CD4-positive, alpha-beta T cell treated with Interleukin-15 for 1 hour (primary cell): ENCODE results near the gene CAPN9.
"Not testable (repeated sequence)": the region's sequence is repeated elsewhere in the genome, so short reads cannot be mapped to it uniquely, and the experiment has no call there.

Experiments
- DNase-seq: peaks from one replicate; pipeline ENCODE4 v3.0.0-alpha.2; 2020

Gene CAPN9

DNA sequence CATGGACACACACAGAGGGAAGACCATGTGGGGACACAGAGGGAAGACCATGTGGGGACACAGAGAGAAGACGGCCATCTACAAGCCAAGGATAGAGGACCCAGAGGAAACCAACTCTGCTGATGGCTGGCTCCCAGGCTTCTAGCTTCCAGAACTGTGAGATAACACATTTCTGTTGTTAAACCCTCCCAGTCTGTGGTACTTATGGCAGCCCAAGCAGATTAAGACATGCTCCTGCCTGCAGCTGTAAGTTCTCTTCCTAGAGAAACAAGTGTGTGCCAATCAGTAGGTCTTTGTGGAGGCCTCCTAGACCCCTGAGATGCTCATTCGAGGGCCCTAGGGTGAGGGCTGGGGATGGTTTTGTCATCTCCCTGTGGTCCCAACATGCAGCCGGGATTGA lies 35.9 kb upstream of the CAPN9 start:
- no peak for DNase-seq

DNA sequence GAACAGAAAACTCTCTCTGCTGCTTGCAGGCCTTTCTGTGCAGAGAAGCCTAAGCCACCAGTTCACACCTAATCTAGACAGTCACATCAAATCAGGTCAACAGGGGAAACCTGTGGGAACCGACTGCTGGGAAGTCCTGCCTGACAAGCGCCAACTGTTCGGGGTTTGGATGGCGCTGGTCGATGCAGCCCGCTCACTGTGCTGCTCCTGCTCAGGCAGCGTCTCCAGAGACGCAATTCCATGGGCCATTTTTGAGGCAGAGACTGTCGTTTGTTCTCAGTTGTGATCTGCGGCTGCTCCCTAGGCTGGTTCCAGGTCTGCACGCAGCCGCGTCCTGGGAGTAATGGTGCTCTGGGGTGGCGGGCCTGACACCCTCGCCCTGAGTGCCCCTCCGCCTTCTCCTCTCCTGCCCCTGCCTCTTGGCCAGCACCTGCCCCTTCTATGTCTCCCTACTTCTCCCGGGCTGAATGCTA lies 34.7 kb upstream of the CAPN9 start:
- no peak for DNase-seq

DNA sequence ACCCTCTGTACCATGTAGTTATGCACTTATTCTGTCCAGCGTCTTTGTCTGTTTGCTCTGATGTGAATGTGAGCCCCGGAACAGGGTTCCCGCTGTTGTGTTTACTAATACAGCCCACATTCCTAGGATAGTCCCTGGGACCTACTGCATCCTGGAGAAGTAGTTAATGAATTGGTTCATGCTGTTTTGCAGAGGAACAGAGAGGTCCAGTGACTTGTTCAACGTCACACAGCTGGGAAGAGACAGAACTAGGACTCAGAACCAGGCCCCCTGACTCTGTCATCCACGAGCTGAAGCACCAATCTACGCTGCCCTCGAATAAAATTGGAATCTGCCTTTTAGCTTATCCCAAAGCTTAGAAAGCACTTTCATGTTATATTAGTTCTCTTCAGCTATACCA lies 34.0 kb upstream of the CAPN9 start:
- DNase-seq: no peak

DNA sequence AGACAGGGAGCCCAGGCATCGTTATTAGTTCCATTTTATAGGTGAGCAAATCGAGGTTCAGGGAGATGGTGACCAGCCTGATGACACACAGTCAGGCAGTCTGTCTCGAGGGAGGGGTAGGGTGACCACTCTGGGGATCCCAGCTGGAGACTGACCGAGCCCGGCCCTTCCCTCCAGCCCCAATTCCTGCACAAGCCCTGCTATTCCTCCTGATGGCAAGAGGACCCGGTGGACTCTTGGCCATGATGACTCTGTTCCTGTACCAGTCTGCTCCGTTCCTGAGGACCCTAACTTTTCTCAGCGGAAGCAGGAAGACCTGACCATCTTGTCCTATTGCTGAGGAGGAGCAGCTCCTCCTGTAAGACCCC lies 33.7 kb upstream of the CAPN9 start:
- DNase-seq: no peak

DNA sequence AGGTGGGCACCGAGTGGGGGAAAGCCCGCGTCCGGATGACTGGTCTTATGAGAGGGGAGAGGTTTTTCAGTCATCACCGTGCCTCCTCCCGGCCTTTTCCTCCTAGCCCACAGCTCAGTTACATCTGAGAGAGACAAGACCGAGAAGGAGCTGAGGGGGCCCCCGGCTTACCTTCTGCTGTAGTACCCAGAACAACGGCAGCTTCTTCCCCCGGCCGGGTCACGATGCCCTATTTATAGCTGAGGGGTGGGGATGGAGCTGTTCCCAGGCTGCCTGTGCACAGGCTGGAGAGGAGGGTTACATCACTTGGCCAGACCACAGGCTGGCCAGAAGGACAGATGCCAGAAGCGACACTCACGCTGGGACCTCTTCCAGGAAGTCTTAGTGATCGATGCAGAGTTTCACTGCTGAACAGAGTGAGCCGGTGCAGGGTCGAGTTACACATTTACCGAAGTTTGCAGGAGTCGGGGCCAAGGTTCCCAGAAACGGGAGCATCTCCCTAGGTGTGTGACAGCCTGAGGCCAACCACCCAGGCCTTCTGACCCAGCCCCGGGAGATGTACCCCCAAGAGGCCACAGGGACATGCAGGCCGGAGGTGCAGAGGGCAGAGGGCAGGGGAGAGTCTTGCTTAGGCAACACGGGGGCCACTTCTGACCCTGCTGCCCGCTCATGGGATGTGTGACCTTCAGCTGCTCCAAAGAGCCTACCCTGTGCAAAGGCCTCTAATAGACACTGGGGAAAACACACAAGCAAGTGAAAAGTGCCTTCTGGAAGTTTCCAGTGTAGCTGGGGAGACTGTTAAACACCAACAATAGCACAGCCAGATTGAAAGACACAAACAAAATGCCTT lies 33.0 kb upstream of the CAPN9 start, which contains the start of gene AGT:
AGT (minus strand) TSS at position 208 of the 850 bp plus-strand sequence. CDS start 3,299 bp downstream, outside the sequence.
- no peak for DNase-seq

DNA sequence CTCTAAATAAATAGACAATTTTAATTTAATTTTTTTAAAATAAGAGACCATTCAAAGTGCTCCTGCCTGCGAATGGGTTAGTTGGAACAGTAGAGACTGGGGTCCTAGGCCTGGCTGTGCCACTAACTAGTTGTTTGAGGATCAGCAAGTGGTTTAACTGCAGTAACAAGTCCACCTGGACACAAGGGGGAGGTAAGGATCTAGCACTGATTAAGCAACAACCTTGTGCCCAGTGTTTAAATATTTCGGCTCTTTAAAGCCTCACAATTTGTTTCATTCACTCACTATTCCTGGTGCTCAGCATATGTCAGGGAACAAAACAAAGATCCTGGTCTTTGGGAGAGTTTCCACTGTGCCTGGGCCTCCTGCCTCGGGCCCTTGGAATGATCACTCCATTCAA lies 31.7 kb upstream of the CAPN9 start:
- DNase-seq: no peak

DNA sequence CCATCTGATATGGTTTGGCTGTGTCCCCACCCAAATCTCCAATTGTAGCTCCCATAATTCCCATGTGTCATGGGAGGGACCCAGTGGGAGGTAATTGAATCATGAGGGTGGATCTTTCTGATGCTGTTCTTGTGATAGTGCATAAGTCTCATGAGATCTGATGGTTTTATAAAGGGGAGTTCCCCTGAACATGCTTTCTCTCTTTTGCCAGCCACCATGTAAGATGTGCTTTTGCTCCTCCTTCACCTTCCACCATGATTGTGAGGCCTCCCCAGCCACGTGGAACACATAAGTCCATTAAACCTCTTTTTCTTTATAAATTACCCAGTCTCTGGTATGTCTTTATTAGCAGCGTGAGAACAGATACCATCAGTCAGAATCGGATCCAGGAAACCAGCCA lies 30.7 kb upstream of the CAPN9 start:
- DNase-seq: not testable (repeated sequence)

DNA sequence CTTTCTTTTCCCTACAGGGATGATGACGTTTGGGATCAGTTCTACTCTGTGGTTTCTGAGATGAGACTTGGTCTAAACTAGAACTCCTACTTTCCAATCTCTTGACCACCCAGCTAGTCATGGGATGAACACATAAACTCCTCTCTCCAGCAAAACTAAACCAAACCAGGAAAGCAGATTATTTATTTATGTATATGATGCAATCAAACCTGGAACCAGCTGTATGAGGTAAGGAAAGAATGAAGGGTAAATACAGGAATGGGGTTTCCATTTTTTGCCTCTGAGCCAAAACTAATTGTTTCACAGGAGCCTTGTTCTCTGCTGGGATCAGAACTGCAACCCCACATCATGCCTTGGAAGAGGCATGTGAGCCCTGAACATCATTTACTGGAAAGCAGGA lies 29.9 kb upstream of the CAPN9 start:
- no peak for DNase-seq

DNA sequence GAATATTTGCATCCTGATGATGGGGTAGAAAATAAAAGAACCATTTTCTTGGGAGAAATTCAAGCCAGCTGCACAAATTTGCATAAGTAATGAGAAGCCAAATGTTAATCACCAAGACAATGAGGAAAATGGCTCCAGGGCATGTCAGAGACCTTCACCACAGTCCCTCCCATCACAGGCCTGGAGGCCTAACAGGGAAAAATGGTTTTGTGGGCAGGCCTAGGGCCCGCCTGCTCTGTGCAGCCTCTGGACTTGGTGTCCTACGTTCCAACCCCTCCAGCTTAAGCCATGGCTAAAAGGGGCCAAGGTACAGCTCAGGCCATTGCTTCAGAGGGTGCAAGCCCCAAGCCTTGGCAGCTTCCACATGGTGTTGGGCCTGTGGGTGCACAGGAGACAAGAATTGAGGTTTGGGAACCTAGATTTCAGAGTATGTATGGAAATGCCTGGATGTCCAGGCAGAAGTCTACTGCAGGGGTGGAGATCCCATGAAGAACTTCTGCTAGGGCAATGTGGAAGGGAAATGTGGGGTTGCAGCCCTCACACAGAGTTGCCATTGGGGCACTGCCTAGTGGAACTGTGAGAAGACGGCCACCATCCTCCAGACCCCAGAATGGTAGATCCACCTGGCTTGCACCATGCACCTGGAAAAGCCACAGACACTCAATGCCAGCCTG lies 25.2 kb upstream of the CAPN9 start:
- DNase-seq: not testable (repeated sequence)

DNA sequence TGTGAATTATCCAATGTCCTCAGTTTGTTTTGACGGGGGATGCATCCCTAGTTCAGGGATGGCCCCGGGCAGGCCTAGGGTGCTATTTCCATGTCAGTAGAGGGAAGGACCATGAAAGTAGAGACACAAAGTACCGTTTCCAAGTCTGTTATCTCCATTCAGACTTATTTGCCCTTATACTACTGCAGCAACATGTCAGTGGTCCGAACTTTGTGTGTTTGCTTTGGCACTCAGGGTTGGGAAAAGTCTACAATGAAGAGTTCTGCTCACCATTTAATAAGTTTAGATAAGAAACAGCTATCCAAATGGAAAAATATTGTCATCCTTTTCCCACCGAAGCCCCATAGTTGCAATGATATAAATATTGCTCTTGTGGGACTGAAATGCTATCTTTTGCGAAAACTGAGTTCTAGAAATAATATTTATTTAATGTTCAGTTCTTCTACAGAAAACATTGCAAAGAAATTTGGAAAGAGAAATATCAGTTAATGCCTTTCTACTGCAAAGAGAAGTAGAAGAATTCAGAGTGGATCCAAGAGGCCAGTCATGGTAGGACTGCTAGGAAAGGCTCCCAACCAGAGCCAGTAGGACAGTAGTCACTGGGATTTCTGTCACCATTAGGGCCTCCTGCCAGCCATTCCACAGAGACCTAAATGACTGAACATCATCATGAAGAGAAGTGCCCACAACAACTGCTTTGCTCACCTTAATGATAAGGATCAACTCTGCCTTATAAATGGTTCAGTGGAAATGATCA lies 21.8 kb upstream of the CAPN9 start:
- no peak for DNase-seq

DNA sequence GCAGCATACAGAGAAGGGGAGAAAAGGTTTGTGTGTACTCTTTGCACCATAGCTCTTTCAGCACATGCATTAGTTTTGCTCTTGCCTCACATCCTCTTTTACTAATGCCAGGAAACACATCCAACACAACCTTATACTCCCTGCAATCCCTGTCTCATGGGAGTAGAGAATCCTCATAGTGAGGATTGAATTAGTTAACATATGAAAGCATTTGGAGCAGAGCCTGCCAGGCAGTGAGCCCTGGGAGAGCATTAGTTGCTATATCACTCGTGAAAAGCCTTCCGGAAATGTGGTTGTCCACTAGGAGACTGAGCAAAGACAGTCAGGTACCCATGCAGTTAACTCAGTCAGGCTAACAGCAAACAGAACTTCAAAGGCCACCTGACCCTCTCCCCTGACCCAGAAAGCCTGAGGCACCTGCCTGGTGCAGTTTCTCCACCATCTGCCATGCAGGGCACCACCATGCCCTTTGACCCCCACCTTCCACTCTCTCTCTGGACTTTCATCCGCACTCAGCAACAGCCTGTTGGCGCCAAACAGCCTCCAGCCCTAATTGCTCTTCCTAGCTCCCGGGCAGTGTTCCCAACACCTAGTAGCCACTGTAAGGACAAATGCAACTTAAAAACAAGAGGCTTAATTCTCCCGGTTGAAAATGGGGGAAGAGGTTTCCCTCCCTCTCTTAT lies 18.3 kb upstream of the CAPN9 start:
- DNase-seq: no peak

DNA sequence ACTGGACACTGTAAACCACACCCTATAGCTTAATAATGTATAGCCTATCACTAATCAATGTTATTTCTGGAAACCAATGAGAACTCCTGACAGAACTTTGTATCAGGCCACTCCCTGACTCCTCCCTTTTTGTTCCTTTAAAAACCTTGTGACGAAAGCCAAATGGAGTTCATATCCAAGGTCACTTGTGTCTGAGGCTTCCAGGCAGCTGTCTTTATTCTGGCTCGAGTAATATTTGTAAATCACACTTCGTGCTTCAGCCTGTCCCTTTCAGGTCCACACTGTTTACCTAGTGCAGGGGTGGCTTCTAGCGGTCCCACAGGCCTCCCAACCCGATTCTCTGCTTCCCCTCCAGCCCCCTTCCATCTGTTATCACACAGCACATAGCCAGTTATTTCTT lies 16.2 kb upstream of the CAPN9 start:
- DNase-seq: no peak

DNA sequence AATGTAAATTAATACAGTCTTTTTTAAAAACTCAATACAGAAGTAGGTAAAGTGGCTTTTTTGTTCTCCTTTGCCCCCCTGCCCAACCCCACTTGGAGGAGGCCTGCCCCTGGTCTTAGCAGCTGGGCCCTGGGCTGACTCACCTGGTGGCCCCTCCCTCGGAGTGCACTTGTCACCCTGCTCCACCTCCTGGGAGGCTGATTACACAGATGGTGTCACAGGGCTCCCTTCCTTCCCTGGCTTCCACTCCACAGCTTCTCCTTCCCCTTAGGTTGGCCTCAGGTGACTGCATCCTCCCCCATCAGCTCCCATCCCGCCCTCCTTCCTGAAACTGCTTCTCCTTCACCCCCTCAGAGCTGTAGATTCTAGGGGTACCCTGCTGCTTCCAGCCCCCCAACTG lies 11.7 kb upstream of the CAPN9 start:
- DNase-seq: no peak

DNA sequence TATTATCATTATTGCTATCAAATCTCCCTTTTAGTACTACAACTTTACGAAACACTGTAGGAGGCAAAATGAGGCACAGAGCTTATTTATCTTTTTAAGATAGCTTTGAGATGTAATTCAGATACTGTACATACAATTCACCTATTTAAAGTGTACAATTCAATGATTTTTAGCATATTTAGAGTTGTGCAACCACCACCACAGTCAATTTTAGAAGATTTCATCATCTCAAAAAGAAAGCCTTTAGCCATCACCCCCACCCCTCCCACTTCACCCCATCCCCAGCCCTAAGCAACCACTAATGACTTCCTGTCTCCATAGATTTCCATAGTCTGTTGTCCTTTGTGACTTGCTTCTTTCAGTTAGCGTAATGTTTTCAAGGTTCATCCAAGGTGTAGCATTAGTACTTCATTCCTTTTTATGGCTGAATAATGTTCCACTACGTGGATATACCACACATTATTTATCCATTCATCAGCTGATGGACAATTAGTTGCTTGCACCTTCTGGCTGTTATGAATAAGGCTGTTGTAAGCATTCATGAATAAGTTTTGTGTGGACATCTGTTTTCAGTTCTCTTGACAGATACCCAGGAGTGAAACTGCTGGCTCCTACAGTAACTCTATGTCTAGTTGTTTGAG lies 9.4 kb upstream of the CAPN9 start:
- DNase-seq: no peak

DNA sequence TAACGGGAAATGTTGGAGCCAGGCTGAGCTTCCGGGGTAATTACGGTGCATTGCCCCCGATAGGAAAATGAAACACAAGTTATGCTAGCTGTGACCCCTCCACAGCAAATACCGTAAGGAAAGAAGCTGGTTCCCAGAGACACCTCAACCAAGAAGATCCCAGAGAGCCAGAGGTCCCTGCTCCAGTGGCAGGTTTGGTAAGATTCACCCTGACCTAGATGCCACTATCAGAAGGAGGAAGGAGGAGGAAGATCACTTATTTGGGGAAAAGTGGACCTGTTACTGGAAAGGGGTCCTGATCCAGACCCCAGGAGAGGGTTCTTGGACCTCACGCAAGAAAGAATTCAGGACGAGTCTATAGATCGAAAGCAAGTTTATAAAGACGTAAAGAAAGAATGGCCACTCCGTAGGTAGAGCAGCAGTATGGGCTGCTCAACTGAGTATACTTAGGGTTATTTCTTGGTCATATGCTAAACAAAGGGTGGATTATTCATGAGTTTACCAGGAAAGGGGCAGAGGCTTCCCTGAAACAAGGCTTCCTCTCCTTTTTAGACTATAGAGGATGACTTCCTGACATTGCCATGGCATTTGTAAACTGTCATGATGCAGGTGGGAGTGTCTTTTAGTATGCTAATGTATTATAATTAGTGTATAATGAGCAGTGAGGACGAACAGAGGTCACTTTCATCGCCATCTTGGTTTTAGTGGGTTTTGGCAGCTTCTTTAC lies 7.5 kb upstream of the CAPN9 start:
- DNase-seq: no peak

DNA sequence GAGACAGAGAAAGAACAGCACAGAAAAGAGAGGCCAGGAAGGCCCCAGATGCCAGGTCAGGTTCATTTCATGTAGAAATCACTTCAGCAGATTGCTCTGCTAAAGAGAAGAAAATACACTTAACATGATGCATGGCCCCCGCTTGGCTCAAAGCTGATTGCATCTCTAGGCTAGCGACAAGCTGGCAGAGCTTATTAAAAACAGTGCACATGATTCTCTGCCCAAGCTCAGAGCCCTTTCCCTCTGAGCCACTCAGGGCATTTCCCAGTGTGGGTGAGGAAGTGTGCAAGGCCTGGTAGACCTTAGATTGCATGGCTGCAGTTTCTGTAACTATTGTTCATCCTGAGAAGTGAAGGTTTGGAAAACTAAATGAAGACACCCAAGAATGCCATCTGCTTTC lies 3.3 kb upstream of the CAPN9 start:
- DNase-seq: no peak

DNA sequence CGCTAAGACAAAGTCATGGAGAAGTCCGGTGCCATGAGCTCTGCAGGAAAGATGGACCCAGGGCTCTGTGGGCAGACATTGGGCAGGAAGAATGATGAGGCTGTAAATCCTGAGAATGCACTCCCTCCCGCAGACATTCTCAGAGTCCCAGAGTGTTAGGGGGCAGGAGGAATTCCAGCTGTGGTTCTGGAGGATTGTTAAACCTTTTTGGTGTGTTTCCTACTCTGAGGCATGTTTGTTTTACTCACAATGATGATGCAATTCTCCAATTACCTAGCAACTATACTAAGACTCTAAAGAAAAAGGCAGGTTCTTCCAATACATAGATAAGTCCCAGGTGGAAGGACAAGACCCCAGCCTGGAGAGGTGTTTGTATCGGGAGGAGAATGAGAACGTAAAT lies 2.8 kb upstream of the CAPN9 start:
- no peak for DNase-seq

DNA sequence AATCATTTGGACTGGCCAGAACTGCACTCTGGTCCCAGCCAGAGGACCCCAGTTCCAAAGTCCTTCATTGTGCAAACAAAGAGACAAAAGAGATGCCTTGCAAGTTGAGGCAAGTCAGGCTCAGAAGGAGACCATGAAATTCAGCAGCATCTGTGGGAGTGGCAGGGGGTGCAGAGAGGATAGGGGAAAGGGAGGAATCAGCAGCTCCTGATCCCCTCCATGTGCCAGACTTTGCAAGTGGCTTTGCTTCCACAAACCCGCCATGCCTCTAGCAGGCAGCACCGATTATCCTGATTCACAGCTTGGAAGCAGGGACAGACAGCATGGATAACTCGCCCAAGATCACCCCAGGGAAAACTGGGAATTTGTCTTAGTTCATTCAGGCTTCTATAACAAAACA lies 2.1 kb upstream of the CAPN9 start:
- no peak for DNase-seq

DNA sequence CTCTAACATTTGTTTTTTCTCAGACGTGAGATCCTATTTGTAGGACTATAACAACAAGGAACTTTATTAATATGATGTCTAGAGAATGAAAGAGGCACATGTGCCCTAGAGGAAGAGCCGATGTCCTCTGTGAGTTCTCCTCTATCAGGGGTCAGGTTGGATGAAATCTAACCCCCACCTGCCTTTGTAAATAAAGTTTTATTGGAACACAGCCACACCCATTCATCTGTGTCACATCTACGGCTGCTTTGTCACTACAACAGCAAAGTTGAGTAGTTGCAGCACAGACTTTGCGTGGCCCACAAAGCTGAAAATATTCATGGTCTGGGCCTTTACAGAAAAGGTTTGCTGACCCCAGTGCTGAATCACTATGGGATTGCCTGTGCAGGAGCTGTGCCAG lies 571 bp upstream of the CAPN9 start:
- DNase-seq: no peak

DNA sequence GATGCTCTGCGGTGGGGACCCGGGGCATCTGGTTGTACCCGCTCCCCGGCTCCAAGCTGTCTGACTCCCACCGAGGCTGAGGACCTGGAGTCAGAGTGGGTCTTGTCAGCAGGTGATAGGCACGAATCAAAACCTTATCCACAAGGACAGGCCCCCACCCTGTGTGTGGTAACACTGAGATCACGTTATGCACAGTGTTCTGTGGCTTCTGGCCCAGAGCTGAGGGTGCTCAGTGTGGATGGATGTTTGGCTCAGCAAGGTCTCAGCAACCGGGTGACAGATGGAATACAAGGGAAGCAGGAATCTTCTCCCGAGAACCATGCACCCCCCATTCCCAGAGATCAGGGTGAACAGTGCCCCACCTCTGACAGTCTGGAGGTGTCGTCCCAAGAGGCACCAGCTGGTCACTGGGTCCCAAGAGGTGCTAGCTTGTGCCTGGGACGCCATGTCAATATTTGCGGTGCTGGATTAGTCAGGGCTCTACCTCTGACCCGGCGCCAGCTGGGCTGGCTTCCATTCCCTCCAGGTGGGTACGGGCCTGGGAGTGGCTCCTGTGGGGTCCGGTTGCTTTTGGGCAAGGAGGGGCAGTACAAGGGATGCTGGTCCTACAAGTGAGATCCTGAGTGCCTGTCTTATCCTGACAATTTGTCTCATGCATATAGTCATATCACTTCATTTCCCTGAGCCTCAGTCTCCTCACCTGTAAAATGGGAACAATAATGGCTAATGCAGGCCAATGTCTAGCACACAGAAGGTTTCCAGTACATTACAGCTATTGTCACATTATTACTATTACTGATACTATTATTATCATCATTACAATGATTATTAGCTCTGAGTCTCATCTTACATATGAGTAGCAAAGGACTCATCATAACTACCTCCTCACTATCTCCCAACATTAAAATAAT lies 957 bp downstream of the CAPN9 start:
- no peak for DNase-seq

DNA sequence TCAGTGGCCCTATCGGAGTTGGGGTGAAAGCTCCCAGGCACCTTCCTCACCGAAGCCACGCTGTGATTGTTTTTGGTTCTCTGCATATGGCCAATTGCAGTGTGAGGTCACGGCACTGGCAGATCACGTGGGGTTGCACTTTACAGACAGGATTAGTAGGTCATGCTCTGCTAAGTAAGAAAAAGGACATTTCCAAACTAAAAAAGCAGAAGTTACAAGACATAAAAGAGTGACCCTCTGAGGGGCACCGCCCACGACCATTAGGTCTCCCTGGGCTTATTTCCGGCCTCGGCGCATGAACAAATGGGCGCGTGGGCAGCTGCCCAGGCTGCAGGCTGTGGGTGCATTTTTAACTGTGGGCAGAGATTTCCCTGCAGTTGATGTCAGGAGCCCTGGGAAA lies 2.0 kb downstream of the CAPN9 start:
- no peak for DNase-seq
